ENCODE data around the gene AGBL3. TPM values are rescaled to one million over a fixed set of nuclear protein-coding genes. Genes with fewer than 3 reads are reported as not detected.

Gene AGBL3
- polyA plus RNA-seq, 3 donors, result 0.03 to 0.20 (median 0.12) TPM

GRCh38 chr7:135075716-135076115 is 89.4 kb downstream of the AGBL3 start:
- Mint-ChIP-seq H3K4me3 (no peak overlapping the region), H3K4me1 (no peaks in the 10 kb centered on the region), H3K9me3 (peaks cover 0 to 13% (median 5%) of the 10 kb centered on the region in 7 donors), H3K27ac (peak overlapping the region in 1 of 7 donors; percentile 32), H3K27me3 (ENCODE audit: low read depth in 3 of 3) (no peaks in the 10 kb centered on the region), H3K36me3 (no peaks in the 10 kb centered on the region)
- Histone ChIP-seq H3K9me3 (replicated peaks in 1 of 2; ENCODE audit: control insufficient read depth in 1 of 2, insufficient read depth in 1 of 2, low read length in 2 of 2) (peaks cover 0 to 2% of the 10 kb centered on the region in 2 donors), H3K79me2 (ENCODE audit: insufficient read depth, low read length) (no peaks in the 10 kb centered on the region), H3K27ac (ENCODE audit: low read depth in 1 of 2, low read length in 2 of 2) (no peak overlapping the region), H3K4me2 (replicated peaks; ENCODE audit: extremely low read depth, low read length, poor library complexity, severe bottlenecking) (no peak overlapping the region), H4K20me1 (ENCODE audit: insufficient read depth, low read length) (no peaks in the 10 kb centered on the region), H3K9ac (ENCODE audit: insufficient read depth, low read length, poor library complexity, severe bottlenecking) (no peak overlapping the region), H2AFZ (ENCODE audit: insufficient read depth, low read depth, low read length, poor library complexity, severe bottlenecking) (no peak overlapping the region), H3K36me3 (replicated peaks in 1 of 2; ENCODE audit: control insufficient read depth in 1 of 2, insufficient read depth in 2 of 2, low read length in 2 of 2) (no peaks in the 10 kb centered on the region), H3K27me3 (ENCODE audit: control insufficient read depth in 2 of 2, insufficient read depth in 2 of 2, low read length in 2 of 2) (no peaks in the 10 kb centered on the region), H3K4me1 (ENCODE audit: control insufficient read depth in 1 of 2, insufficient read depth in 2 of 2, low read length in 2 of 2) (no peaks in the 10 kb centered on the region), H3K4me3 (replicated peaks in 1 of 3; ENCODE audit: low read depth in 2 of 3, low read length in 3 of 3) (no peak overlapping the region)
- no peak for TF ChIP-seq CTCF (IDR thresholded peaks at IDR 0.05)
- intact Hi-C loops (cut with micrococcal nuclease), result no loop called here
- 90% methylated on average over 2 of the region's 3 CpGs for WGBS (ENCODE audit: insufficient coverage)
- DNase-seq, result no peak

DNA sequence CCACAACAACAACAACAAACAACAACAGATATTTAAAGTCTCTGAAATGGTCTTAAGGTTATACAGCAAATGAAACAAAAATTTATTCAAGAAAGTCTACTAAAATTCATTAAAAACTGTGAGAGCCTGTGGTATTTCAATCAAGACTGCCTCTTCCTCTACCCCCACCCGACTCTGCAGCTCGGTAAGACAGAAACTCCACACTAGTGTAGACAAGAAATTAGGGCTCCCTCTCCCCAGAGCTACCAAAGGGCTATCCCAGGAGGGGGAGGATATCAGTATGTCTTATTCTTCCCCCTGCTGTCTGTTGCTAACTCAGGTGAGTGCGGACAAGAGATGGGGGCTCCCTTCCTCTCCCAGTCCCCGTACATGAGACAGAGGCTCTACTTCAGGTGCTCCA is 90.6 kb downstream of the AGBL3 start:
- H2AFZ ChIP-seq (ENCODE audit: insufficient read depth, low read depth, low read length, poor library complexity, severe bottlenecking), result no peak overlapping the region

More for the DNA sequence above, 90.6 kb downstream of the AGBL3 start:
- no peak for TF ChIP-seq CTCF (IDR thresholded peaks at IDR 0.05)
- no peak for DNase-seq
- no peaks in the 10 kb centered on the region for H3K4me1 ChIP-seq (ENCODE audit: control insufficient read depth in 1 of 2, insufficient read depth in 2 of 2, low read length in 2 of 2)
- Mint-ChIP-seq H3K36me3 (no peaks in the 10 kb centered on the region), H3K4me3 (no peak overlapping the region), H3K9me3 (peaks cover 0 to 13% (median 3%) of the 10 kb centered on the region in 7 donors), H3K4me1 (no peaks in the 10 kb centered on the region), H3K27me3 (ENCODE audit: low read depth in 3 of 3) (no peaks in the 10 kb centered on the region), H3K27ac (no peak overlapping the region)
- WGBS (ENCODE audit: insufficient coverage), result 100% methylated on average over 1 of the region's 4 CpGs
- intact Hi-C loops (cut with micrococcal nuclease), result no loop called here
- peaks cover 0 to 2% of the 10 kb centered on the region in 2 donors for H3K9me3 ChIP-seq (replicated peaks in 1 of 2; ENCODE audit: control insufficient read depth in 1 of 2, insufficient read depth in 1 of 2, low read length in 2 of 2)
- H3K27ac ChIP-seq (ENCODE audit: low read depth in 1 of 2, low read length in 2 of 2), result no peak overlapping the region
- no peaks in the 10 kb centered on the region for H3K36me3 ChIP-seq (replicated peaks in 1 of 2; ENCODE audit: control insufficient read depth in 1 of 2, insufficient read depth in 2 of 2, low read length in 2 of 2)
- H3K79me2 ChIP-seq (ENCODE audit: insufficient read depth, low read length), result no peaks in the 10 kb centered on the region
- no peak overlapping the region for H3K9ac ChIP-seq (ENCODE audit: insufficient read depth, low read length, poor library complexity, severe bottlenecking)
- H3K4me2 ChIP-seq (replicated peaks; ENCODE audit: extremely low read depth, low read length, poor library complexity, severe bottlenecking), result no peak overlapping the region
- H4K20me1 ChIP-seq (ENCODE audit: insufficient read depth, low read length), result no peaks in the 10 kb centered on the region
- no peak overlapping the region for H3K4me3 ChIP-seq (replicated peaks in 1 of 3; ENCODE audit: low read depth in 2 of 3, low read length in 3 of 3)
- no peaks in the 10 kb centered on the region for H3K27me3 ChIP-seq (ENCODE audit: control insufficient read depth in 2 of 2, insufficient read depth in 2 of 2, low read length in 2 of 2)
